ENCODE measurements around the gene GPBP1L1. TPM values are rescaled to one million over a fixed set of nuclear protein-coding genes. Genes with fewer than 3 reads are reported as not detected.
"Not testable (repeated sequence)": the region's sequence is repeated elsewhere in the genome, so short reads cannot be mapped to it uniquely, and the experiment has no call there.

Gene GPBP1L1
- total RNA-seq, 4 donors from 2014 or later: 107 to 148 (median 128) TPM

DNA sequence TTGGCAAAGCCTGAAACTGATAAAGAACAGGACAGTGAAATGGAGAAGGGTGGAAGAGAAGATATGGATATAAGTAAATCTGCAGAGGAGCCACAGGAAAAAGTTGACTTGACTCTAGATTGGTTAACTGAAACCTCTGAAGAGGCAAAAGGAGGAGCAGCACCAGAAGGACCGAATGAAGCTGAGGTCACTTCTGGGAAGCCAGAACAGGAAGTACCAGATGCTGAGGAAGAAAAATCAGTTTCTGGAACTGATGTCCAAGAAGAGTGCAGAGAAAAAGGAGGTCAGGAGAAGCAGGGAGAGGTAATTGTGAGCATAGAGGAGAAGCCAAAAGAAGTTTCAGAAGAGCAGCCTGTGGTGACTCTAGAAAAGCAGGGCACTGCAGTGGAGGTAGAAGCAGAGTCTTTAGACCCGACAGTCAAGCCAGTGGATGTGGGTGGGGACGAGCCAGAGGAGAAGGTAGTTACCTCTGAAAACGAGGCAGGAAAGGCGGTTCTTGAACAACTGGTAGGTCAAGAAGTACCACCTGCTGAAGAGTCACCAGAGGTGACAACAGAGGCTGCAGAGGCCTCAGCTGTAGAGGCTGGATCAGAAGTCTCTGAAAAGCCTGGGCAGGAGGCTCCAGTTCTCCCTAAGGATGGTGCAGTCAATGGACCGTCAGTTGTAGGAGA, 78.8 kb downstream of the GPBP1L1 start:
- Histone ChIP-seq H3K36me3 (peaks cover 0 to 47% (median 12%) of the 10 kb centered on the region in 3 donors), H3K9me3 (no peaks in the 10 kb centered on the region), H3K27me3 (no peaks in the 10 kb centered on the region), H3K27ac (peak overlapping the region in 1 of 4 donors; percentile 55), H3K4me1 (peaks cover 0 to 5% (median 0%) of the 10 kb centered on the region in 4 donors), H3K4me3 (no peak overlapping the region)
- TF ChIP-seq, protein P1, sequence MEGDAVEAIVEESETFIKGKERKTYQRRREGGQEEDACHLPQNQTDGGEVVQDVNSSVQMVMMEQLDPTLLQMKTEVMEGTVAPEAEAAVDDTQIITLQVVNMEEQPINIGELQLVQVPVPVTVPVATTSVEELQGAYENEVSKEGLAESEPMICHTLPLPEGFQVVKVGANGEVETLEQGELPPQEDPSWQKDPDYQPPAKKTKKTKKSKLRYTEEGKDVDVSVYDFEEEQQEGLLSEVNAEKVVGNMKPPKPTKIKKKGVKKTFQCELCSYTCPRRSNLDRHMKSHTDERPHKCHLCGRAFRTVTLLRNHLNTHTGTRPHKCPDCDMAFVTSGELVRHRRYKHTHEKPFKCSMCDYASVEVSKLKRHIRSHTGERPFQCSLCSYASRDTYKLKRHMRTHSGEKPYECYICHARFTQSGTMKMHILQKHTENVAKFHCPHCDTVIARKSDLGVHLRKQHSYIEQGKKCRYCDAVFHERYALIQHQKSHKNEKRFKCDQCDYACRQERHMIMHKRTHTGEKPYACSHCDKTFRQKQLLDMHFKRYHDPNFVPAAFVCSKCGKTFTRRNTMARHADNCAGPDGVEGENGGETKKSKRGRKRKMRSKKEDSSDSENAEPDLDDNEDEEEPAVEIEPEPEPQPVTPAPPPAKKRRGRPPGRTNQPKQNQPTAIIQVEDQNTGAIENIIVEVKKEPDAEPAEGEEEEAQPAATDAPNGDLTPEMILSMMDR (IDR thresholded peaks at IDR 0.05): no peak
- TF ChIP-seq EP300 (IDR thresholded peaks at IDR 0.05) (no peak), POLR2A (IDR thresholded peaks at IDR 0.05) (no peak)
- 73 to 76% methylated on average over 6 of the region's 6 CpGs for WGBS, 2 donors
- no peak for DNase-seq (ENCODE audit: low spot score in 2 of 2)

DNA sequence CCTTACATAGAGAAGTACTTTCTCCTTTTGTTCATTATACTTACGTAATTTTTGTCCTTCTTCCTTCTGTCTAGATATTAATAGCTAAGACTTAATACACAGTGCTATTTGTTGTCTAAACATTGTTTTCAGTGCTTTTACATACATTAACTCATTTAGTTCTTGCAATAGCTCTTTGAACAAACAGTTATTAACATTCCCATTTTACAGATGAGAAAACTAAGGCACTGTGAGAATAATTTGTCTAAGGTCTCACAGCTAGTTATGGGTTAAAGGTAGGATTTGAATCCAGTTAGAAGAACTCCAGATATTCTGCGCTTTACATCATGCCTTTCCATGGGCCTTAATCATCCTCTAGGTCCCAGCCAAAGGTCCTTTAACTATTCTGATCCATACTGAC, 82.1 kb downstream of the GPBP1L1 start:
- TF ChIP-seq POLR2A (IDR thresholded peaks at IDR 0.05): no peak
- TF ChIP-seq, protein P1 (IDR thresholded peaks at IDR 0.05): no peak
- TF ChIP-seq EP300 (IDR thresholded peaks at IDR 0.05): no peak
- Histone ChIP-seq H3K27ac (no peak overlapping the region), H3K36me3 (peaks cover 0 to 31% (median 0%) of the 10 kb centered on the region in 3 donors), H3K27me3 (no peaks in the 10 kb centered on the region), H3K4me1 (peaks cover 0 to 8% (median 0%) of the 10 kb centered on the region in 4 donors), H3K4me3 (no peak overlapping the region), H3K9me3 (no peaks in the 10 kb centered on the region)
- 92 to 94% methylated on average over 2 of the region's 2 CpGs for WGBS, 2 donors
- no peak for DNase-seq (ENCODE audit: low spot score in 2 of 2)

DNA sequence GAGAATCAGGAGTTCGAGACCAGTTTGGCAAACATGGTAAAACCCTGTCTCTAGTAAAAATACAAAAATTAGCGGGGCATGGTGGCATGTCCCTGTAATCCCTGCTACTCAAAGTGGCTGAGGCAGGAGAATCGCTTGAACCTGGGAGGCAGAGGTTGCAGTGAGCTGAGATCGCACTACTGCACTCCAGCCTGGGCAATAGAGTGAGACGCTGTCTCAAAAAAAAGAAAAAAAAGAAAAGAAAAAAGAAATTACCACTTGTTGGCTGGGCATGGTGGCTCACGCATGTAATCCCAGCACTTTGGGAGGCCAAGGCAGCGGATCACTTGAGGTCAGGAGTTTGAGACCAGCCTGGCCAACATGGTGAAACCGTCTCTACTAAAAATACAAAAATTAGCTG, 89.6 kb downstream of the GPBP1L1 start:
- not testable (repeated sequence) for H3K27ac ChIP-seq; H3K4me3 ChIP-seq; H3K4me1 ChIP-seq; DNase-seq (ENCODE audit: low spot score in 2 of 2); H3K9me3 ChIP-seq; H3K27me3 ChIP-seq
- 98% methylated on average over 8 of the region's 8 CpGs for WGBS, 2 donors
- H3K36me3 ChIP-seq: peaks cover 0 to 44% (median 0%) of the 10 kb centered on the region in 3 donors

DNA sequence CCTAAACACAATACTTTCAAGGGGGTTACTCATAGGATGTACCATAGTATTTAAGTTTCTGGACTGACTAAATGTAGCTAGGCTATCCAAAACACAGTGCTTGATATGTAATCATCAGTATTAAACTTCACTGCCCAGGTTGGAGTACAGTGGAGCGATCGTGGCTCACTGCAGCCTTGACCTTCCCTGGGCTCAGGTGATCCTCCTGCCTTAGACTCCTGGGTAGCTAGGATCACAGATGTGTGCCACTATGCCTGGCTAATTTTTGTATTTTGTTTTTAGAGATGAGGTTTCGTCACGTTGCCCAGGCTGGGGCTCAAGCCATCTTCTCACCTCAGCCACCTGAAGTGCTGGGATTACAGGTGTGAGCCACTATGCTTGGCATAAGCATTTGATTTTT, 91.9 kb downstream of the GPBP1L1 start:
- H3K9me3 ChIP-seq: no peaks in the 10 kb centered on the region
- H3K4me1 ChIP-seq: peaks cover 0 to 3% (median 0%) of the 10 kb centered on the region in 4 donors
- H3K27ac ChIP-seq: no peak overlapping the region
- WGBS, 2 donors: 82% methylated on average over 4 of the region's 4 CpGs
- H3K27me3 ChIP-seq: no peaks in the 10 kb centered on the region
- peaks cover 0 to 49% (median 0%) of the 10 kb centered on the region in 3 donors for H3K36me3 ChIP-seq
- H3K4me3 ChIP-seq: no peak overlapping the region
- DNase-seq (ENCODE audit: low spot score in 2 of 2): no peak
- TF ChIP-seq POLR2A (IDR thresholded peaks at IDR 0.05) (no peak), EP300 (IDR thresholded peaks at IDR 0.05) (no peak)
- TF ChIP-seq, protein P1 (IDR thresholded peaks at IDR 0.05): no peak

DNA sequence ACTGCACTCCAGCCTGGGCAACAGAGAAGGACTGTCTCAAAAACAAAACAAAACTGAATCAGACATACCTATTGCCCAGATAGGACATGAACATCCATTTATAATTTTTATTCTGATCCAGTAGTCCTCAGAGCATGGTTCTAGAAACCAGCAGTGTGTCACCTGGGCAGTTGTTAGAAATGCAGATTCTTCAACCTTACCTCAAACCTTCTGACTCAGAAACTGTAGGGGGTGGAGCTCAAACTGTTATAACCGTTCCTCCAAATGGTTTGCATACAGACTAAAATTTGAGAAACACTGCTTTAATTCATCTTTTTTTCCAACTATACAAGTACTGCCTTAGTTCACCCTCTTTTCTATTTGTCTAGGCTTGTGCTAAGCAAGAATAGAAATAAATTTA, 96.5 kb downstream of the GPBP1L1 start:
- Histone ChIP-seq H3K4me3 (no peak overlapping the region), H3K27me3 (no peaks in the 10 kb centered on the region)
- 34 to 50% methylated on average over 1 of the region's 1 CpG for WGBS, 2 donors

More for the DNA sequence above, 96.5 kb downstream of the GPBP1L1 start:
- H3K9me3 ChIP-seq: no peaks in the 10 kb centered on the region
- H3K27ac ChIP-seq: no peak overlapping the region
- peaks cover 0 to 22% (median 13%) of the 10 kb centered on the region in 4 donors for H3K4me1 ChIP-seq
- TF ChIP-seq POLR2A (IDR thresholded peaks at IDR 0.05) (no peak), EP300 (IDR thresholded peaks at IDR 0.05) (no peak)
- TF ChIP-seq, protein P1 (IDR thresholded peaks at IDR 0.05): no peak
- H3K36me3 ChIP-seq: peaks cover 0 to 34% (median 0%) of the 10 kb centered on the region in 3 donors
- no peak for DNase-seq (ENCODE audit: low spot score in 2 of 2)

Data from tibial nerve (tissue), 4 donors.